A172 (cell line): ENCODE data around the gene LPAR1. TPM values are rescaled to one million over a fixed set of nuclear protein-coding genes. Genes with fewer than 3 reads are reported as not detected.
A peak's percentile ranks its signal among the peaks of the same experiment; 100 is the strongest.
"Not testable (repeated sequence)": the region's sequence is repeated elsewhere in the genome, so short reads cannot be mapped to it uniquely, and the experiment has no call there.

Experiments
- DNase-seq: peaks from one replicate; pipeline ENCODE4 v3.0.0-alpha.2; 2015; ENCODE audit warnings: low spot score
- total RNA-seq: library from RNA; depleted of rRNA; stranded (reverse); fragments of >200 nt; shearing (Covaris generic); gene quantifications from 2 replicates; pipeline ENCODE4 v1.2.3, GENCODE V29; 2014; rRNA removed

LPAR1 gene
- total RNA-seq: 3.7 and 5.4 TPM in 2 replicates

- DNase-seq: no peak
Measured at GRCh38 chr9:111038331-111039230, at the start of gene LPAR1. TSS of gene LPAR1 (minus strand) at chr9:111038470. CDS start at chr9:110972117, 66,353 bp downstream.

DNA sequence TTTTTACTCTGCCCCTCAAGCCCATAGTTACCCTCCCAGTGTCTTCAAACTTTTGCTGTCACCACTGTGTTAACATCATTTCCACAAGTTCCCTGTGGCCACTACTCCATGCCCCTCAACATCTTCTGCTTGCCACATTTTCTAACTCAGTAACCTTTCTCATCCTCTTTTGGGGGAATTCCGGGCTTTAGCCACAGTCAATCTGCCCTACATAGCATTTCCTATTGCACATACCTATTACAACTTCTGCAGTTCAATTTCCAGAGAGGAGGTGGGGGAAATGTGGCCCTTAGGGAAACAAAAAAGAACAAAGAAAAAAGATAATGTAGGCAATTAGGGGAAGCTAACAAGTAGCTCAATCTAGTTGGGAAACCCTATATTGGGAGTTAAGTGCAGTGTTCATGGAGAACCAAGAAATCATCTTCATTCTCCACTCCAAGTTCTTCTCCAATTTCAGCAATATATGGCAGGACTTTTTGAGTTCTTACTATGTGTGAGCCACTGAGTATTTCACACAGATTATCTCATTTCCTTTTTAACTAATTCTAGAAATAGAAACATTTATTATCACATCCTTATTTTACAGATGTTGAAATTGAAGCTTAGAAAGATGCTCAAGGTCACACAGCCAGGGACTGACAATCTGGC is 40.2 kb upstream of the LPAR1 start:
- DNase-seq: peak; percentile 1

DNA sequence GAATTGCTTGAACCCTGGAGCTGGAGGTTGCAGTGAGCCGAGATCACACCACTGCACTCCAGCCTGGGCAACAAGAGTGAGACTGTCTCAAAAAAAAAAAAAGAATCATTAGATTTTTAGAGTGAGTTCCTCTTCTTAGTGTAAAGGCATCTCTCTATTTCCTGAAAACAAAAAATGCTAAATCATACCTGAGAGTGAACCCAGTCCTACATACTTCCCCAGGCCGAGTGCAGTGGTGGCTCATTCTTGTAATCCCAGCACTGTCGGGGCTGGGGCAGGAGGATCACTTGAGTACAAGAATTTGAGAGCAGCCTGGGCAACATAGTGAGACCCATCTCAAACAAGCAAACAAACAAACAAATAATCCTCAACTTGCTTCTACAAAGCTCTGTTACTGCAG is 38.2 kb upstream of the LPAR1 start:
- DNase-seq: no peak

- DNase-seq: no peak
Measured at GRCh38 chr9:111076042-111076441, 37.8 kb upstream of the LPAR1 start.

- no peak for DNase-seq
Measured at GRCh38 chr9:111074395-111074794, 36.1 kb upstream of the LPAR1 start.

DNA sequence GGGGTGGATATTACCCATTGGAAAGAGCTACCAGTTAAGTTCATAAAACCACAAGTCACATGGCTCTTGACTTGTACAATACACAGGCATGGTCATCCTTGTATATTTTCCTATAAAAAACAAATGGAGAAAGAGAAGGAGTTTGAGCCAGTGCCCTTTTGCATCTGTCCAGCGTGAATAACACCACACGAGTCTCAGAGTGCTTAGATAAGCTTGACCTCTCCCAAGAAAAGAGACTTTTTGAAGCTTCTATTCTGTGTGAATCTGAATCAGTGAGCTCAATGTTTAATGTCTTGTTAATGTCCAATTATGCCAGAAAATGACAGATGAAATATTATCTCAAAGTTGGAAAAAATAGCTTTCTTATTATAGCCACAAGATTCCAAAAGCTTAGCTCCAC is 30.9 kb upstream of the LPAR1 start:
- DNase-seq: no peak

DNA sequence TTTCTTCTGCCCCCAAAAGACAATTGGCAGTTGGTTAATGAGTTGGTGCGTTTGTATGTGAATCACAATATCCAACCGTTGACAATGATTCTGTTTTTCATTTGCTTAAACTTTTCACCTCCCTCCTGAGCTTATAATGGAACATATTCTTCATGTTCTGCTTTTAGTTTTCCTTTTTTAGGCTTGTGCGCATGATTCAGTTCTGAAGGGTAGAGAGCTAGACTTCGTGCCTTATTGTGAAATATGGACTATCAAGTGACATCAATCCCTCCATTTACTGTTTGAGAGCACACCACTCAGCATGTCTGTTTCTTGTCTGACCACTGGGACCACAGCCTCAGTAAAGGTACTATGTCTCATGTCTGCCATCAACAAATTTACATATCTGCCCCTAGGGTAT is 30.5 kb upstream of the LPAR1 start:
- DNase-seq: no peak

GRCh38 chr9:111068383-111068730 is 30.1 kb upstream of the LPAR1 start:
- DNase-seq: no peak

DNA sequence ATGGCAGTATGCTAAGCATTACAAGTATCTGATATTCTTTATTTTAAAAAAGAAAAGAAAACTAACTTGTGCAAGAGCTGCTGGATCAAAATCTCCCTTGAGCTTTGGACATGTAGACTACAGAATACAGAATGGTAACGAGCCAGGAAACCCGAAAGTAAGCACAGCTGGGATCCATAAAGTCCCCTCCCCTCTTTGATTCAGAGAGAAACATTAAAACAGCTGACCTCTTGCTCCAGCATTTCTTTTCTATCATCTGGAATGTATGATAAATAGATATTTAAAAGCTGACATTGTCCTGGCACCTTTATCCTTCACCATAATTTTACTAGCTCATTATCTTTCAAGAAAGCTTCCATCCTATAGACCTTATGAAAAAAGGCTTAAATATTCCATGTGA is 28.2 kb upstream of the LPAR1 start:
- DNase-seq: no peak

GRCh38 chr9:111065414-111065813 is 27.1 kb upstream of the LPAR1 start:
- DNase-seq: no peak

DNA sequence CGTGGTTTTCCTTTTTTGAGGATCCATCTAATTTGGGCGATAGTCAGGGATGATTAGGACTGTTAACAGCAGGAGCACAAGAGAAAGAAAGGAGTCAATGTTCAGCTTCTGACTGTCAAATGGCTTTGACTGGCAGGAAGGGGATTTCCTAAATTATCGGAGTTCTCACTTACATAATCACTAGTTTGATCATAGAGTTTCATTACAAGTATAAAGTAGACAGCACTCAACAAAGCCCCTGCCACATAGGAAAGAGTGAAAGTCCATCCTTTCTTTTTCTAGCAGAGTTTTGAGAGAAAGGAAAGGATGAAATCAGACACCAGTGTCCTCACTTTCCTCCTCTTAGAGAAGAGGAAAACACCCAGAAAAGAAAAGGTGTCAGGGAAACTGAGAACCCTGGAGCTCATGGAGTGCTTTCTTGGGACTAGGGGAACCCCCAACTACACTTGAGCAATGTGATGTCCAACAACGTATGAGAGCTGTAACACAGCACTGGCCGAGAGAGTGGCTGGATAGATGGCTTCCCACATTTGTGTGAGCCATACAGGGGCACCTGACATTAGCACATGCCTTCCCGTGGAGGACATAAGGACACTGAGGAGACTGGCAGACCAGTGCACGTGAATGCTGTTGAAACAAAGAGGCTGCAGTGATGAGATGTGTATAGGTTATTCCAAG is 26.0 kb upstream of the LPAR1 start:
- no peak for DNase-seq

DNA sequence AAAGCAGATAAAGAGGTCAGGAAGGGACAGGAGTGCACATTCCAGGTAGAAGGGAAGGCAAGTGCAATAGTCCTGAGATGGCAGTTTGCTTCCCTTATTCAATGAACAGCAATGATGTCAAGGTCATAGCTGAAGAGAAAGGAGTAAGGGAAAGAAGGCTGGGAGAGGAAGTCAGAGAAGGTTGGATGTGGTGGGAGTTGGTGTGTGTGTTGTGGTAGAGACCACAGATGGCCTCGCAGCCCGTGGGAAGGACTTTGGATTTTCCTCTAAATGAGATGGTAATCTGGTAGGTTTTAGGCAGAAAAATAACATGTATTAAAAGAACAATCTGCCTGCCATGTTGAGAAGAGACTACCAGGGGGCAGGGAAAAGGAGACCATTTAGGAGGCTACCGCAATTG is 25.1 kb upstream of the LPAR1 start:
- no peak for DNase-seq

GRCh38 chr9:111058166-111058565 is 19.9 kb upstream of the LPAR1 start:
- DNase-seq: no peak

- no peak for DNase-seq
Measured at GRCh38 chr9:111056538-111056937, 18.3 kb upstream of the LPAR1 start.

GRCh38 chr9:111052791-111053190 is 14.5 kb upstream of the LPAR1 start:
- peak; percentile 9 for DNase-seq

GRCh38 chr9:111051400-111051799 is 13.1 kb upstream of the LPAR1 start:
- DNase-seq: no peak

- DNase-seq: no peak
Measured at GRCh38 chr9:111050819-111051218, 12.5 kb upstream of the LPAR1 start.

GRCh38 chr9:111047287-111047686 is 9.0 kb upstream of the LPAR1 start:
- not testable (repeated sequence) for DNase-seq

DNA sequence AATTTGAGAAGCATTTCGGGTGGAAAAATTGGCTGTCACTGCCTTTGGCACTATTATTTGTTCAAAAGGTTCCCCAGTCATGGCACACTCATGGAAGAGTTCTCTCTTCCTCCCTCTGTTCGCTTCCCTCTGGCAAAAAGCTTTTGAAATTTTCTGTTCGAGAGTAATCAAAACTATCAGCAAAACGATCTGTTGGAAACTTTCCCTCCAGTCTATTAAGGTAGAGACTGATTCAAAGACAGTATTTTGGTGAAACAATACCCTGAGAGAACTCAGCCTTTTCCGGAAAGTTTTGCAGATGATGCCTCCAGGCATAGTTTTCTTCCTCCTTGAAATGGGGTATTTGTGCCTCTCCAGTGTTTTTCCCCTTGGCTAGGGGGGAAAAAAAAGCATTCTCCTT is 3.6 kb upstream of the LPAR1 start:
- DNase-seq: no peak

- no peak for DNase-seq
Measured at GRCh38 chr9:111040494-111040893, 2.2 kb upstream of the LPAR1 start.

DNA sequence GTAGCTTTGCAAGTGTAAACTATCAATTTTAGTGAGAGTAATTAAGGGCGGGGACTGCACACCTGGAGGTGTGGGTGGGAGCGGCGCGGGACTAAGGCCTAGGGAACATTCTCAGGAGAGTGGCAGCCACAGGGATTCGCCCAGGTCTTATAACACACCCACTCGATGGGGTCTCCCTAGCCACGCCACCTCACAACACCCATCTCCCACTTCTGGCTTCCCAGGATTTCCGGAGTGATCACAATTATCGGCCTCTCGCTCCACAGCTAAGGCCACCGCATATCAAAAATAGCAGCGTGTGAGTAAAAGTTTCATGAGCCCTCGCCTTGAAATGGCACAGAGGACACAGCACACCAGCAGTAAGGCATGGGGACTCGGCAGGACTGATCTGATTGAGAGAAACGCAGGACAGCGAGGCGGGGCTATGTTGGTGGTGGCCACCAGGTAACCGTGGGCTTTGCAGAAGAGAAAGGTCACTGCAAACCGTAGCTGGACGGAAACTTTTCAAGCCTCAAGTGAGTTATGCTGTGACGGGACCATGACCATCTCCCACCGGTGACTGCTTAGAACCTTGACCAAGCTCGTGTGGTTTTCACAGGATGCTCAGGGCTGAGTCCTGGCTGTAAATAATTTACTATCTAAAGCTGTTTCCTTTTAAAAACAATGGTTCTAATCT is 1.1 kb upstream of the LPAR1 start:
- no peak for DNase-seq

DNA sequence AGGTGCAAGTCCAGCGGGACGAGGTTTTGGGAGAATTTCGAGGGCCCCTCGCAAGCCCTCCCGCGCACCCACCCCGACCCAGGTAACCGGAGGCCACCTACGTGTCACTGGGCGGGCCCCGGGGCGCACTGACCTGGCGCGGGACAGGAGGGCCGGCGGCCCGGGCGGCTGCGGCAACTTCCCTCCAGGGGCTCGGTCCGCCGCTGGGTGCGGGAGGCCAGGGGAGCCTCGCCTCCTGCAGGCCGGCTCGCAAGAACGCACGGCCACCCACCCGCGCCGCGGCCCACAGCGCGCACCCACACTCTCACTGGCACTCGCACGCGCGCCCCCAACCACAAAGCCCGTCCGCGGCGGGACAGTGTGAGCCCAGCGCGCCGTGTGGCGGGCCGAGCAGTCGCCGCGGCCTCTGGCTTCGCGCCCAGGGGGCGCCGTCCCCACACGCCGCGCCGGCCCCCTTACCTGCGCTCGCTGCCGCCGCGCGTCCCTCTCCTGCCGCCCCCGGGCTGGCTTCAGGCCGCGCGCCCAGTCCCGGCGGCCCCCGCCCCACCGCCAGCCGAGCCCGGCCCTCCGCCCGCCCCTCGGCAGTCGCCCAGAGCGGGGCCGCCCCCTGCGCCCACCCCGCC is 451 bp downstream of the LPAR1 start:
- DNase-seq: no peak
